Stimulated activated CD8-positive, alpha-beta memory T cell treated with anti-CD3 and anti-CD28 coated beads, Interleukin-2, amount 100 ng/mL, for 48 hours (primary cell): ENCODE results near the gene ELAC1.
"Not testable (repeated sequence)": the region's sequence is repeated elsewhere in the genome, so short reads cannot be mapped to it uniquely, and the experiment has no call there.

Source experiments
- DNase-seq, 2 donors: peaks; one replicate each; pipeline ENCODE4 v3.0.0-alpha.2; 2020; ENCODE audit warnings: low read depth in 2 of 2

The ELAC1 gene, protein sequence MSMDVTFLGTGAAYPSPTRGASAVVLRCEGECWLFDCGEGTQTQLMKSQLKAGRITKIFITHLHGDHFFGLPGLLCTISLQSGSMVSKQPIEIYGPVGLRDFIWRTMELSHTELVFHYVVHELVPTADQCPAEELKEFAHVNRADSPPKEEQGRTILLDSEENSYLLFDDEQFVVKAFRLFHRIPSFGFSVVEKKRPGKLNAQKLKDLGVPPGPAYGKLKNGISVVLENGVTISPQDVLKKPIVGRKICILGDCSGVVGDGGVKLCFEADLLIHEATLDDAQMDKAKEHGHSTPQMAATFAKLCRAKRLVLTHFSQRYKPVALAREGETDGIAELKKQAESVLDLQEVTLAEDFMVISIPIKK

DNA sequence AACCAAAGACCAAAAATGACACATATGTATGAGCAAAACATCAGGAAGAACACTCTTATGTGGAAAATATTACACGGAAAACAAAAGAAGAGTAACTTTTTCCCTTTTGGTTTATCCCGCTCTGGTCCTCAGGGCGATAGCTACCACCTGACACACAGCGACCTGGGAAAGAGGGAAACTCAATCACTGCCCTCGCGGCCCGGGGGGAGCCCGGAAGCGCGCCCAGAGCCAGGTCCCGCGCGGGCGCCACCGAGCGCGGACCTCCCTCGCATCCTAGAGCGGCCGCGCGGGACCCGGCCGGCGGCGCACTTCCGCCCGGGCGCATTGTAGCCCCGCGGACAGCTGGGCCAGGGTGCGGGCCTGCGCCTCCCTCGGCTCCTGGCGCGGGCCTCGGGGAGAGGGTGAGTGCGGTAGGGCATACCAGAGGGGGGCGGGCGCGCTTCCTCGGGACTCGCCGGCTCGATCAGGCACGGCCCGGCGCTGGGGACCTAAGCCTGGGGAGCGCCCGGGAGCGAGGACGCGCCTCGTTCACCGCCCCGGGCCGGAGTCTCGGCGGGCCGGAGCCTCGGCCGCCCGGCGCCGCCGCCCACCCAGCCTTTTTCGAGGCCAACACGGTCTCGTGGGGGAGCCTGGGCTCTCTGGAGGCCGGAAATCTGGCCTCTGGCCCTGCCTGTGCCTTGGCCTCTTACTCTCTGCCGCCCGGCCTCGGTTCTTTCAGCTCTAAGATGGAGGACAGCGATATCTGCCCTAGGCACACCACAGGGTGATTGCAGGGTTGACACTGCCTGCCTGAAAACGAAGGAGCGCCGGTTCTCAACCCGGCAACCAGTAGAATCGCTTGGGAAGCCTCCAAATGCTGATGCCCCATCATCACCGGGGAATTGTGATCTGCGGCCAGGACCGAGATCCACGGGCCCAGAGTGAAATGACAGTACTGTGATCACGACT lies at the start of gene ELAC1:
TSS of gene ELAC1 (plus strand) at position 327 of the 948 bp plus-strand sequence. CDS start 6,365 bp downstream, outside the sequence.
- DNase-seq = peak; percentile 50 to 63

DNA sequence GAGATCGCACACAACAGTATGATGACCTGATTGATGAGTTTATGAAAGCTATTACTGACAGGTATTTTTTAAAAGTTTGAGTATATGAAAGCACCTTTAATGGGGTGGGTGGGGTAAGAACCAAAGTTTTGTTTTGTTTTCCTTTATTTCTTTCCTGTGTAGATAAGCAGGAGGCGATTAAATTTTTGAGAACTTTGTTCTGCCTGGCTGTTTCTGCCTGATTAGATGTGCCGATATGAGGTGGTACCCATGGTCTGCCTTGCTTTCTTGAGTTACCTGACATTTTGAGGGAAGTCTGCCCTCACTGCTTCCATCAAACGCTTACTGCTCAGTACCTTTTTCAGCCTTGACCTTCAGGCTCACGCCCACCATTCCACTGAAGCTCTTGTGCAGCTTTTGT lies 49.7 kb upstream of the ELAC1 start:
- DNase-seq = no peak

DNA sequence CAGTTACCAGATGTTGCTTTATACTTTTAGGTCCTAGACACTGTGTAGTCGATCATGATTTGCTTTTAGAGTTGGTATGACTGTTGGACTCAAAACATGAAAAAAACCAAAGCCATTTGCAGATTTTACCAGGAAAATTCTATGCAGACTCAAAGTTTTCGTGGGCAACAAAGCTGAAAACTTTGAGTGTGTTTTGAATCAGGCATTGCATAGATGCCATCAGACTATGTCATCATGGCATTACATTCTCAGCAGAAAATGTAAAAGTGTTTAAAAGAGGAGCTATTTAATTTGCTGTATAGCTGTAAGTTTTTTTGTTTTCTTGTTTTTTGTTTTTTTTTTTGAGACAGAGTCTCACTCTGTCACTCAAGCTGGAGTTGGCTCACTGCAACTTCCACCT lies 43.5 kb upstream of the ELAC1 start:
- no peak for DNase-seq

DNA sequence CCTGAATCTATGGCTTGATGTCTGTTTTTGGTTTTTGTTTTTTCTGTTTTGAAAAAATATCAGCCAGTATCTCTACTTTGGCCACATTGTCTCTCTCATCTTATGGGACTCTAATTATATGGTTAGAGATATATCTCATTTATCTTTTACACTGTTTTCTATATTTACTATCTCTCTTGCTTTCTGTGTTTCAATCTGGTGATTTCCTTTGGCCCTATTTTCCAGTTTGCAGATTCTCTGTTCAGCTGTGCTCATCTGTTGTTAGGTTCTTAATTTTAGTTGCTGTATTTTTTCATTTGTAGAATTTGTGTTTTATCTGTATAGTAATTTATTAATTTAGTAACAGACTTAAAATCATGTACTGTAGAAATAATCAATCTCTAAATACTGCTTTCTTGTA lies 41.3 kb upstream of the ELAC1 start:
- no peak for DNase-seq

DNA sequence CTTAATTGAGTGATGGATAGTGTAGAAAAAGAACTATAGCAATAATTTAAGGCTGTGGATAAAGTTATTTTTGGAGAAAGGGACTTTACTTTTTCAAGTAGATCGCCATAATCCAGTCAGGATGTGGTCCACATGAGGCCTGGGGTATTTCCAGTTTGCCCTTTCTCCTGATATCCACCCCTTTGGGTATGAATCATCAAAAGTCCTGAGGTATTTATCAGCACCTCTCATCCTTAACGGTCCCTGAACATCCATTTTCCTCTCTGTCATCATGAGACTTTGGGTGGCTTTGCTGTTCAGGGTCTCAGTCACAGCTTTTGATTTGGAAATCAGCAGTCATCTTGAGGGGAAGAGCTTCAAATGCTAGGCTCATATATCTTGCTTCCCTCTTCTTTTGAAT lies 39.3 kb upstream of the ELAC1 start:
- no peak for DNase-seq

DNA sequence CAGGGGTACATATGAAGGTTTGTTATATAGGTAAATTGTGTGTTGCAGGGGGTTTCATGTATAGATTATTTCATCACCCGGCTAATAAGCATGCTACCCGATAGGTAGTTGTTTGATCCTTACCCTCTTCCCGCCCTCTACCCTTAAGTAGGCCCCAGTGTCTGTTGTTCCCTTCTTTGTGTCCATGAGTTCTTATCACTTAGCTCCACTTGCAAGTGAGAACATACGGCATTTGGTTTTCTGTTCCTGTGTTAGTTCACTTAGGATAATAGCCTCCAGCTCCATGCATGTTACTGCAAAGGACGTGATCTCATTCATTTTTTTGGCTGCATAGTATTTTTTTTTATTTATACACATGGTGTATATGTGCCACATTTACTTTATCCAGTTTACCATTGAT lies 34.2 kb upstream of the ELAC1 start:
- no peak for DNase-seq

DNA sequence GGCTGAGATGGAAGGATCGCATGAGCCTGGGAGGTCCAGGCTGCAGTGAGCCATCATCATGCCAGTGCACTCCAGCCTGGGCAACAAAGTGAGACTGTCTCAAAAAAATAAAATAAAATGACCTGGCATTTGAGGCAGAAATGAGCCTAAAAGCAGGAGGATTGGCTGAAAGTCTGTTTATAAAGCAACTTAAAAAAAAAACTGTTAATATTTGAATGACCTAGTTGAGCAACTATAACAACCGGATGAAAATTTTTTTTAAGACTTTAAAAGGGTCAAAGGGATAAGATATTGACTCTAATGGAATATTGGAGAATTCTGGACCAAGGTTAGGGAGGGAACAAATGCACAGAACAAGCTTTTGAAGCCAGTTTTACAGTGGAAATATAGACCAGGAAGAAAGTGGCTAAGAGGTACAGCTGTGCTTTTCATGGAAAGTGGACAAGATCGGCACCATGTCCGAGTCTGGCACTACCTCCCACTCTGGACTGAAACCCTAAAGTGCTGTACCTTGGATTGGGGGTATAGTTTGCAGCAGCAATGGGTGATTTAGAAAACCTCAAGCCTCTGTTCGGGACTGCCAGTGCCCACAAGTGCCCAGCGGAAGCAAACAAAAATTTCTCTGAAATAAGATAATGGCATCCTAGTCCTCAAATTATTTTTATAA lies 33.2 kb upstream of the ELAC1 start:
- no peak for DNase-seq

DNA sequence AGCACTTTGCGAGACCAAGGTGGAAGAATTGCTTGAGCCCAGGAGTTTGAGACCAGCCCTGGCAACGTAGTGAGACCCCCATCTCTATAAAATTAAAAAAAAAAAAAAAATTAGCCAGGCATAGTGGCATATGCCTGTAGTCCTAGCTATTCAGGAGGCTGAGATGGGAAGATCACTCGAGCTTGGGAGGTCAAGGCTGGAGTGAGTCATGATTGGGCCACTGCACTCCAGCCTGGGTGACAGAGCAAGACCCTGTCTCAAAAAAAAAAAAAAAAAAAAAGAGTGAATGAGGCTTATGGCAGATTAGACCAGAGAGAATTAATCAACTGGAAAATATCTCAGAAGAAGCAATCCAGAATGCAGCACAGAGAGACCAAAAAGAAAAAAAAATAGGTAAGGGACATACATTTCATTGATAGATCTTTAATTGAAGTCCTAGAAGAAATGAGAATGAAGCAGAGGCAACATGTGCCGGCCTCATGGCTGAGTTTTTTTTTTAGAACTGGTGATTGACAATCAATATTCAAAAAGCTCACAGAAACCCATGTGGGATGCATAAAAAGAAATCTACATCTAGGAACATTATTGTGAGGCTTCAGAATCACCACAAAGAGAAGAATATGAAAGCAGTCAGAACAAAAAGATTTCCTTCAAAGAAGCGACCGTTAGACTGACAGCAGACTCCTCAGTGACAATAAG lies 32.2 kb upstream of the ELAC1 start:
- DNase-seq = no peak

DNA sequence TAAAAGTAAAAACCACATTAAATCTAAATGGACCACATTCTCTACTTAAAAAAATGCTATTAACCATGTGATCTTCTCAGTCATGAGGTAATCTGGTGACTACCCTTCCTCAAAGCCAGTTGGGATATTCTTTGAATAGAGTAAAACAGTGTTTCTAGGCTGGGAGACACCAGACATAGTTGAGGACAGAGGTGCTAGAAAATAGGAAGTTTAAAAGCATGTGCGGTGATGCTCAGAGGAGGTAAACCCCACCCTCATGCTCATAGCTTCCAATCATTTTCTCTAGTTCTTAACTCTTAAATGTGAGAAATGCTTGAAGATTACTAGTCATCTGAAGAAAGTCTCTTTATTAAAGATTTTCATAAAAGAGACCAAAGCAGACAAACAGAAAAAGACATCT lies 30.7 kb upstream of the ELAC1 start:
- no peak for DNase-seq

DNA sequence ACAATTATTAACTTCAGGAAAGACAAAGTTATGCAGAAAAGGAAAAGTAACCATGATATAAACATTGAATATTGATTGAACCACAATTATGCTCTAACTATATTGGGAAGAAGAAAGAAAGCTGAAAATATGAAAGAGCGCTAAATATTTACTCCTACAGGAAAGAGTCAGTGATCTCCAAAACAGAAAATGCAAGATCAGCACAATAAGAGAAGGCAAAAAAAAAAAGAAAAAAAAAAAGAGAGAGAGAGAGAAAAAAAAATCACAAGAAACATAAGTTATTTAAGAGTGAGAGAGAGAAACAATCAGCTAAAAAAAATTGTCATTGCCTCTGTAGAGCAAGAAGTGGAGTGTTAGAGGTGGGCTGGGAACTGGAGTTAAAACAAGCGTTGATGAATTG lies 28.9 kb upstream of the ELAC1 start:
- DNase-seq = no peak

DNA sequence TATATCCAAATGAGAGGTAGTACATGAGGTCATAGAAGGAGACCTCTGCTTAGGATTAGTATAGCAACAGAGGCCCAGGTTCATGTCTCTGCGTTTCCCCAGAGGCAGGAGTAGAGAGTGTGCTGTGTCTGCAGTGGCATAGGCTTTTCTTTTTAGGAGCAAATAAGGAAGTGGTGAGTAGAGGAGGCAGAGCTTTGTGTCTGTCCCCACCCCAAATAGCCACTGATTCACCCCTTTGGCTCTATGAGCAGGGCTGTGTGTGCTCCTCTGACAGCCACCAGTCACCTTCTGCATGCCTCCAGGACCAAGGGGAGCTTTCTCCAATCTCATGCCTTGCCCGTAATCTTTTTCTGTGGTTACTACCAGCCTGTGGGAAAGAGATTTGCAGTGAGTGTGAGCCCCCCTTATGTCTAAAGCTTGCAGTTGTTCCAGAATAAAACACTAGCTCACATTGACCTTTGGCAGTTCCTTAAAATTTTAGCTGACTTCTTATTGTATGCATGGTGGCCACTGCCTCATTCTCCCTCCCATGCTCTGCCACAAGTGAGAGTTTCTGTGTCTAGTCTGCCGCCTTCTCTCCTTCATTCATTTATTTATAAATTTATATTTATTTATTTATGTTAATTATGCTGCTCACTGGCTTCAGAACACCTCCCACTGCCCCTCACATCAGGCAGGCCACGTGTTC lies 23.5 kb upstream of the ELAC1 start:
- no peak for DNase-seq

DNA sequence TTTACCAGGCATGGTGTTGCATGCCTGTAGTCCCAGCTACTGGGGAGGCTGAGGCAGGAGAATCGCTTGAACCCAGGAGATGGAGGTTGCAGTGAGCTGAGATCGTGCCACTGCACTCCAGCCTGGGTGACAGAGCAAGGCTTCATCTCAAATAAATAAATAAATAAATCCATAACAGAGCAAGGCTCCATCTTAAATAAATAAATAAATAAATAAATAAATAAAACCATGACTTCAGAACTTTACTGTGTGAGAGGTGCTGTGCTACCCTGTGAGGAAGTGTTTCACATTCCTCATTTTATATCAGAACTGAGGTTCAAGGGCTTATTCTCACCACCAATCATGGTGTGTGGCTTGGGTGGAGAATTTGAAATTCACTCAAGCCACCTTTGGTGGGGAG lies 21.9 kb upstream of the ELAC1 start:
- DNase-seq = not testable (repeated sequence)

DNA sequence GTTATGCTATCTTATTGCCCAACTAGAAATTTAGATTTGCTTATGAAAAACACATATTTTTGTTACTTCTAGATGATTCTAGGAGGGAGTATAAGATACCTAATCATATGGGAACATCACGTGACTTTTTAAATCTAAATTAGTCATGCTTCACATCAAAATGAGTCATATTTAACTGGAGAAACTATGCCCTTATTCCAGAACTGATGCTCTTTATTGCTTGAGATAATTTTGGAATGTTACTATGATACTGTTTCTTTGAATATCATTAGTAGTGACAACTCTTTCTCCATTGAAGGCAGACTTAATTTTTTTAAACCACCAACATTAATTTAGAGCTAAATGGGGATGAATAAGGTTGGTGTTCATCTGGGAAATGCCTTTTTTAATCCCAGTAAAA lies 19.9 kb upstream of the ELAC1 start:
- no peak for DNase-seq

DNA sequence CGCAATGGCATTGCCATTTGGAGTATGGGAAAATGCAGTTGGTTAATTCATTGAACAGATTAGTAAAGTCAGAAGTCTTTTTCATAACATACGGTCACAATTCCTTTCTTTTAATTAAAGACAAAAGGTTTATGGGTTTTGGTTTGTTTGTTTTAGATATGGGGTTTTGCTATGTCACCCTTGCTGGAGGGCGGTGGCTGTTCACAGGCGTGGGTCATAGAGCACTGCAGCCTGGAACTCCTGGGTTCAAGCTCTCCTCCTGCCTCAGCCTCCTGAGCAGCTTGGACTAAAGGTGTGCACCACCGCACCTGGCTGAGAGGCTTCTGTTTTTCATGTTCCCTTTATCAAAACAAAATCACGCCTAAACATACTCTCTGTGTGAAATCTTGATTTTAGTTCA lies 18.7 kb upstream of the ELAC1 start:
- DNase-seq = no peak

DNA sequence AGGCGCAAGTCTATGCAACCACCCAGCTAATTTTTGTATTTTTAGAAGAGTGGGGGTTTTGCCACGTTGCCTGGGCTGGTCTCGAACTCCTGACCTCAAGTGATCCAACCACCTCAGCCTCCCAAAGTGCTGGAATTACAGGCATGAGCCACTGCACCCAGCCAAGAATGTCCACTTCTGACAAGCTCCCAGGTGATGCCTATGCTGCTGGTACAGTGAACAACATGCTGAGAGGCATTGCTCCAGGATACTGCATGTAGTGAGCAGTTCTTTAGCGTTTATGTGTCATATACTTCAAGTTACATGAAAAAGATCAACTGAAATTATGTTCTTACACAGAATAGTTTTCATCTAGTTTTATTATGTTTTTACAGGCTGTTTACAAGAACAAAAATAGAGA lies 17.2 kb upstream of the ELAC1 start:
- DNase-seq = no peak

DNA sequence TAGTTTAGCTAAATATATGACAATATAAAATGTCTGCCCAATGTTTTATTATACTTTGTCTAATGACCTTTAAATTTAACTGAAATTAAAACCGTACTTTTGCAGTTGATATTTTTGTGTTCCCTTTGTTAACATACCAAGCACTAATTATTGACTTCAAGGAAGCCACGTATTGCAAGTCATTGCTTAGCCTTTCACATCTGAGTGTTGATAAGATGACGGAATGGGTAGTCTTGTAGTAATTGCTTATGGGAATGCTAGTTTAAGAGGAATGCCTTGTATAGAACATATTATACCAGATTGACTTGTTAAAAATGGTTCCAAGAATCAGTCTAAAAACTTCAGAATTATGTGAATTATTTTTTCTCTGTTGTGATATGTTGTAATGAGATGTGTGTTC lies 14.0 kb upstream of the ELAC1 start:
- no peak for DNase-seq

DNA sequence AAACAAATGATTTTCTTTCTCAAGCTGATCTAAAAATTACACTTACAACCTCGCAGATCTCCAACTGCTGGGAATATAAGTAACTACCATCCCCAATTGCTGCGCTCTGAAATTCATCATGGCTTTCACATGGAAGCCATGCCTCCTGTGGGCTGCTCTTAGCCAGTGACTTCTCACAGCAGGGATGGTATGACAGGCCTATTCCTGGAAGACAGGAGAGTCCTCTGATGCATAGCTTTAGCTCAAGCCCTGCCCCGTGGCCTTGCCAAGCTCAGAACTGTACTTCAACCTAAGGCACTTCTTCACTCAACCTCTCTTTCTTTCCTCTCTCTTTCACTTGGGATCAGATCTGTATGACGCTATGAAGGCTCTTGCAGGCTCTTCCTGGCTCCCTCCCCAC lies 12.6 kb upstream of the ELAC1 start:
- DNase-seq = no peak

DNA sequence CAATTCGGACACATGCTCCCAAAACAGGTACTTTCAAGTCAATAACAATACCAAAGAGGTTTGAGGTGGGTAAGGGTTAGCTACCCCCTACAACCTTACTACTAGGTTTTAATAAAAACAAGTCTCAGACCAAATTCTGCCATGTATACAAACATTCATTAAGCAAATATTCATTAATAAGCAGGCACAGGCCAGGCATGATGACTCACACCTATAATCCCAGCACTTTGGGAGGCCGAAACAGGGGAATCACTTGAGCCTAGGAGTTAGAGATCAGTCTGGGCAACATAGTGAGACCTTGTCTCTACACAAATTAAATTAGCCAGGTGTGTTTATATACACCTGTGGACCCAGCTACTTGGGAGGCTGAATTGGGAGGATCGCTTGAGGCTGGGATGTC lies 11.7 kb upstream of the ELAC1 start:
- no peak for DNase-seq

DNA sequence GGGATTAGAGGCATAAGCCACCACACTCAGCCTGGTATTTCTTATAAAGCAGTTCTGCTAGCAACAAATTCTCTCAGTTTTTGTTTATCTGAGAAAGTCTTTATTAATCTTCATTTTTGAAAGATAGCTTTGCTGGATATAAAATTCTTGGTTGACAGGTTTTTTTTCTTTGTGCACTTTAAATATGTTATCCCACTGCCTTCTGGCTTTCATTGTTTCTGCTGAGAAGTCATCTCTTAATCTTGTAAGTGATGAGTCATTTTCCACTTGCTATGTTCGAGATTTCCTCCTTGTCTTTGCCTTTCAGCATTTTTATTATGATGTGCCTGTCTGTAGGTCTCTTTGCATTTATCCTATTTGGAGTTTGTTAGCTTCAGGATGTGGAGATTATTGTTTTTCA lies 5.9 kb upstream of the ELAC1 start:
- DNase-seq = no peak

DNA sequence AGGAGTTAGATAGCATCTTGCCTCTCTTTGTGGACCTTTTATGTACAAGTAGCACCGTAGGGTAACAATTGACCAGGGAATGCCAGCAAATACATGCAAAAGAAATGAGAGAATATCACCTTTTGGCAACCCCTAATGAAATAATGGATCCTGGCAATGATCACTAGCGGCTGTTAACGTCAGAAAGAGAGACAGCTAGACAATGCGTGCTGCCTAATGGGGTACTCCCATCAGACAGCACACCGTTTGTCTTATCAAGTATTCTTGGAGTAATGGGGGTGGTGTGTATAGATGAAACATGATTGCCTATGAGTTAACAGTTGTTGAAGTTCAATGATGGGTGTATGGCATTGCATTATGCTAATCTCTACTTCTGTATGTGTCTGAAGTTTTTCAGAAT lies 1.6 kb downstream of the ELAC1 start:
- DNase-seq = no peak

DNA sequence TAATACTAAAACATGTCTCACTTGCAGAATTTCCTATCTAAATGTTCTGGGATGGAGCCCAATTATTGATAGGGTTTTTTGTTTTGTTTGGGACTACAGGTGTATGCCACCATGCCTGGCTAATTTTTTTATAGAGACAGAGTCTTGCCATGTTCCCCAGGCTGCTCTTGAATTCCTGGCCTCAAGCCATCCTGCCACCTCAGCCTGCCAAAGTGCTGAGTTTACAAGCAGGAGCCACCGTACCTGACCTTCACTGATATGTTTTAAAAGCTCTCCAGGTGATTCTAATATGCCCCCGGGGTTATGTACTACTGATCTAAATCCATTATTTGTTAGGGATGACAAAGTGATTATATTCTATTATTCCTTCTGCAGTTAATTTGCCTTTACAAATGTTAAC lies 2.2 kb downstream of the ELAC1 start:
- no peak for DNase-seq
